ENCODE results near the gene TBC1D25. TPM values are rescaled to one million over a fixed set of nuclear protein-coding genes. Genes with fewer than 3 reads are reported as not detected.

Gene TBC1D25
- total and polyA plus RNA-seq, 2 experiments from 2014 or later = 1.9 to 4.5 TPM

GRCh38 chrX:48514868-48515460 lies 24.6 kb upstream of the TBC1D25 start (continued):
- TF ChIP-seq, protein P1, sequence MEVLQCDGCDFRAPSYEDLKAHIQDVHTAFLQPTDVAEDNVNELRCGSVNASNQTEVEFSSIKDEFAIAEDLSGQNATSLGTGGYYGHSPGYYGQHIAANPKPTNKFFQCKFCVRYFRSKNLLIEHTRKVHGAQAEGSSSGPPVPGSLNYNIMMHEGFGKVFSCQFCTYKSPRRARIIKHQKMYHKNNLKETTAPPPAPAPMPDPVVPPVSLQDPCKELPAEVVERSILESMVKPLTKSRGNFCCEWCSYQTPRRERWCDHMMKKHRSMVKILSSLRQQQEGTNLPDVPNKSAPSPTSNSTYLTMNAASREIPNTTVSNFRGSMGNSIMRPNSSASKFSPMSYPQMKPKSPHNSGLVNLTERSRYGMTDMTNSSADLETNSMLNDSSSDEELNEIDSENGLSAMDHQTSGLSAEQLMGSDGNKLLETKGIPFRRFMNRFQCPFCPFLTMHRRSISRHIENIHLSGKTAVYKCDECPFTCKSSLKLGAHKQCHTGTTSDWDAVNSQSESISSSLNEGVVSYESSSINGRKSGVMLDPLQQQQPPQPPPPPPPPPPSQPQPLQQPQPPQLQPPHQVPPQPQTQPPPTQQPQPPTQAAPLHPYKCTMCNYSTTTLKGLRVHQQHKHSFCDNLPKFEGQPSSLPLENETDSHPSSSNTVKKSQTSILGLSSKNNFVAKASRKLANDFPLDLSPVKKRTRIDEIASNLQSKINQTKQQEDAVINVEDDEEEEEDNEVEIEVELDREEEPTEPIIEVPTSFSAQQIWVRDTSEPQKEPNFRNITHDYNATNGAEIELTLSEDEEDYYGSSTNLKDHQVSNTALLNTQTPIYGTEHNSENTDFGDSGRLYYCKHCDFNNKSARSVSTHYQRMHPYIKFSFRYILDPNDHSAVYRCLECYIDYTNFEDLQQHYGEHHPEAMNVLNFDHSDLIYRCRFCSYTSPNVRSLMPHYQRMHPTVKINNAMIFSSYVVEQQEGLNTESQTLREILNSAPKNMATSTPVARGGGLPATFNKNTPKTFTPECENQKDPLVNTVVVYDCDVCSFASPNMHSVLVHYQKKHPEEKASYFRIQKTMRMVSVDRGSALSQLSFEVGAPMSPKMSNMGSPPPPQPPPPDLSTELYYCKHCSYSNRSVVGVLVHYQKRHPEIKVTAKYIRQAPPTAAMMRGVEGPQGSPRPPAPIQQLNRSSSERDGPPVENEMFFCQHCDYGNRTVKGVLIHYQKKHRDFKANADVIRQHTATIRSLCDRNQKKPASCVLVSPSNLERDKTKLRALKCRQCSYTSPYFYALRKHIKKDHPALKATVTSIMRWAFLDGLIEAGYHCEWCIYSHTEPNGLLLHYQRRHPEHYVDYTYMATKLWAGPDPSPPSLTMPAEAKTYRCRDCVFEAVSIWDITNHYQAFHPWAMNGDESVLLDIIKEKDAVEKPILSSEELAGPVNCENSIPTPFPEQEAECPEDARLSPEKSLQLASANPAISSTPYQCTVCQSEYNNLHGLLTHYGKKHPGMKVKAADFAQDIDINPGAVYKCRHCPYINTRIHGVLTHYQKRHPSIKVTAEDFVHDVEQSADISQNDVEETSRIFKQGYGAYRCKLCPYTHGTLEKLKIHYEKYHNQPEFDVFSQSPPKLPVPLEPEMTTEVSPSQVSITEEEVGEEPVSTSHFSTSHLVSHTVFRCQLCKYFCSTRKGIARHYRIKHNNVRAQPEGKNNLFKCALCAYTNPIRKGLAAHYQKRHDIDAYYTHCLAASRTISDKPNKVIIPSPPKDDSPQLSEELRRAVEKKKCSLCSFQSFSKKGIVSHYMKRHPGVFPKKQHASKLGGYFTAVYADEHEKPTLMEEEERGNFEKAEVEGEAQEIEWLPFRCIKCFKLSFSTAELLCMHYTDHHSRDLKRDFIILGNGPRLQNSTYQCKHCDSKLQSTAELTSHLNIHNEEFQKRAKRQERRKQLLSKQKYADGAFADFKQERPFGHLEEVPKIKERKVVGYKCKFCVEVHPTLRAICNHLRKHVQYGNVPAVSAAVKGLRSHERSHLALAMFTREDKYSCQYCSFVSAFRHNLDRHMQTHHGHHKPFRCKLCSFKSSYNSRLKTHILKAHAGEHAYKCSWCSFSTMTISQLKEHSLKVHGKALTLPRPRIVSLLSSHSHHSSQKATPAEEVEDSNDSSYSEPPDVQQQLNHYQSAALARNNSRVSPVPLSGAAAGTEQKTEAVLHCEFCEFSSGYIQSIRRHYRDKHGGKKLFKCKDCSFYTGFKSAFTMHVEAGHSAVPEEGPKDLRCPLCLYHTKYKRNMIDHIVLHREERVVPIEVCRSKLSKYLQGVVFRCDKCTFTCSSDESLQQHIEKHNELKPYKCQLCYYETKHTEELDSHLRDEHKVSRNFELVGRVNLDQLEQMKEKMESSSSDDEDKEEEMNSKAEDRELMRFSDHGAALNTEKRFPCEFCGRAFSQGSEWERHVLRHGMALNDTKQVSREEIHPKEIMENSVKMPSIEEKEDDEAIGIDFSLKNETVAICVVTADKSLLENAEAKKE (CRISPR knock-in tag; IDR thresholded peaks at IDR 0.05) = no peak
- TF ChIP-seq CREB1 (CRISPR knock-in tag; IDR thresholded peaks at IDR 0.05; ENCODE audit: low read depth) = no peak

DNA sequence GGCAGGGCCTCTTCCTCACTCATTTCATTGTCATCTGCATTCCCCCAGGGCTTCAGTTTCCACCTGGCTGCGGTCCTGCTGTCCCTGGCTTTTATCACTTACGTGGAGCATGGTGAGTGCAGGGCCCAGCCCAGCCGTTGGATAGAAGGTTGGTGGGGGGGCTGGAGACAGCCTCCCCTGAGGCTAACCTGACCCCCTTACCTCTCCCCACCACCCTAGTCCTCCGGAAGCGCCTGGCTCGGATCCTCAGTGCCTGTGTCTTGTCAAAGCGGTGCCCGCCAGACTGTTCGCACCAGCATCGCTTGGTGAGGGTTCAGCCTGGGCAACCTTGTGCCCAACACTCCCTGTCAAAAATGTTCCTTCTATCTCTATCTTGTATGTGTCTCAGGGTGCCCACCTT lies 23.7 kb upstream of the TBC1D25 start:
- Mint-ChIP-seq H3K9me3 (no peaks in the 10 kb centered on the region), H3K4me3 (no peak overlapping the region), H3K4me1 (peaks cover 3% of the 10 kb centered on the region; the same call in 2 of the 3 replicates), H3K27ac (no peak overlapping the region), H3K36me3 (ENCODE audit: low read depth) (peaks cover 10% of the 10 kb centered on the region; the same call in 2 of the 3 replicates), H3K27me3 (ENCODE audit: insufficient read depth, low read depth, poor library complexity) (peaks cover 6% of the 10 kb centered on the region)
- Histone ChIP-seq H3K36me3 (ENCODE audit: insufficient read depth) (no peaks in the 10 kb centered on the region), H3K27ac (ENCODE audit: low read depth) (no peak overlapping the region), H3K4me2 (no peak overlapping the region), H3K79me2 (replicated peaks; ENCODE audit: insufficient read depth) (no peaks in the 10 kb centered on the region), H2AFZ (no peak overlapping the region), H3K4me3 (no peak overlapping the region), H3F3A (replicated peaks; ENCODE audit: low read depth) (no peaks in the 10 kb centered on the region), H3K27me3 (ENCODE audit: insufficient read depth) (no peaks in the 10 kb centered on the region), H4K20me1 (replicated peaks; ENCODE audit: insufficient read depth) (no peaks in the 10 kb centered on the region), H3K9me2 (ENCODE audit: insufficient read depth) (no peaks in the 10 kb centered on the region), H3K4me1 (ENCODE audit: insufficient read depth) (no peaks in the 10 kb centered on the region)
- ATAC-seq = no peak
- DNase-seq (ENCODE audit: low spot score) = no peak
- no peak for TF ChIP-seq JUNB (IDR thresholded peaks at IDR 0.05; ENCODE audit: unreplicated experiment)
- no peak for TF ChIP-seq POLR2AphosphoS5 (IDR thresholded peaks at IDR 0.05; ENCODE audit: low read depth)
- TF ChIP-seq, protein P1 (CRISPR knock-in tag; IDR thresholded peaks at IDR 0.05) = no peak
- no peak for TF ChIP-seq ZNF114 (CRISPR knock-in tag; IDR thresholded peaks at IDR 0.05)
- TF ChIP-seq, protein P2, sequence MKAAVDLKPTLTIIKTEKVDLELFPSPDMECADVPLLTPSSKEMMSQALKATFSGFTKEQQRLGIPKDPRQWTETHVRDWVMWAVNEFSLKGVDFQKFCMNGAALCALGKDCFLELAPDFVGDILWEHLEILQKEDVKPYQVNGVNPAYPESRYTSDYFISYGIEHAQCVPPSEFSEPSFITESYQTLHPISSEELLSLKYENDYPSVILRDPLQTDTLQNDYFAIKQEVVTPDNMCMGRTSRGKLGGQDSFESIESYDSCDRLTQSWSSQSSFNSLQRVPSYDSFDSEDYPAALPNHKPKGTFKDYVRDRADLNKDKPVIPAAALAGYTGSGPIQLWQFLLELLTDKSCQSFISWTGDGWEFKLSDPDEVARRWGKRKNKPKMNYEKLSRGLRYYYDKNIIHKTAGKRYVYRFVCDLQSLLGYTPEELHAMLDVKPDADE (IDR thresholded peaks at IDR 0.05) = no peak
- TF ChIP-seq EZH2phosphoT487 (IDR thresholded peaks at IDR 0.05; ENCODE audit: unreplicated experiment) = no peak
- no peak for TF ChIP-seq EZH2 (IDR thresholded peaks at IDR 0.05; ENCODE audit: low read depth, unreplicated experiment)
- no peak for TF ChIP-seq ZNF331 (CRISPR knock-in tag; IDR thresholded peaks at IDR 0.05; ENCODE audit: low read depth)

All from GM23338 (cell line).